GM19035 (cell line): ENCODE results near the gene ST6GAL1.
A peak's percentile ranks its signal among the peaks of the same experiment; 100 is the strongest.
"Not testable (repeated sequence)": the region's sequence is repeated elsewhere in the genome, so short reads cannot be mapped to it uniquely, and the experiment has no call there.

Experiments
- ATAC-seq: cut with Tn5 transposase; IDR thresholded peaks from one replicate; pipeline ENCODE4 v1.9.1; 2021; ENCODE audit not compliant: unreplicated experiment

ST6GAL1 gene

GRCh38 chr3:187017511-187018230 is 87.3 kb downstream of the ST6GAL1 start:
- no peak for ATAC-seq

GRCh38 chr3:187019542-187020072 is 89.3 kb downstream of the ST6GAL1 start:
- ATAC-seq = no peak

- no peak for ATAC-seq
Measured at GRCh38 chr3:187020376-187020775, 90.0 kb downstream of the ST6GAL1 start.

- ATAC-seq = peak; percentile 49
Measured at GRCh38 chr3:187021748-187022402, 91.5 kb downstream of the ST6GAL1 start.

- no peak for ATAC-seq
Measured at GRCh38 chr3:187022403-187023029, 92.2 kb downstream of the ST6GAL1 start.

GRCh38 chr3:187023340-187023739 is 93.0 kb downstream of the ST6GAL1 start:
- not testable (repeated sequence) for ATAC-seq

GRCh38 chr3:187024536-187025226 is 94.4 kb downstream of the ST6GAL1 start:
- no peak for ATAC-seq

- peak; percentile 25 for ATAC-seq
Measured at GRCh38 chr3:187025254-187025655, 94.9 kb downstream of the ST6GAL1 start.

- ATAC-seq = peak; percentile 2
Measured at GRCh38 chr3:187025656-187026316, 95.5 kb downstream of the ST6GAL1 start.

- ATAC-seq = no peak
Measured at GRCh38 chr3:187026317-187026670, 96.0 kb downstream of the ST6GAL1 start.

- ATAC-seq = no peak
Measured at GRCh38 chr3:187027531-187028278, 97.4 kb downstream of the ST6GAL1 start.

- ATAC-seq = no peak
Measured at GRCh38 chr3:187031934-187032333, 101.6 kb downstream of the ST6GAL1 start.

GRCh38 chr3:187036394-187036793 is 106.1 kb downstream of the ST6GAL1 start:
- ATAC-seq = no peak

- no peak for ATAC-seq
Measured at GRCh38 chr3:187039100-187039722, 108.9 kb downstream of the ST6GAL1 start.

- ATAC-seq = no peak
Measured at GRCh38 chr3:187039723-187040414, 109.5 kb downstream of the ST6GAL1 start.

GRCh38 chr3:187040516-187041361 is 110.4 kb downstream of the ST6GAL1 start:
- ATAC-seq = no peak

- ATAC-seq = peak; percentile 50
Measured at GRCh38 chr3:187041362-187042307, 111.3 kb downstream of the ST6GAL1 start.
